ENCODE results near the gene CEMIP2.
A peak's percentile ranks its signal among the peaks of the same experiment; 100 is the strongest.

Gene CEMIP2

GRCh38 chr9:71768388-71769174, at the start of gene CEMIP2:
Gene CEMIP2 (minus strand): TSS chr9:71768513. CDS start chr9:71750373, 18,140 bp downstream.
- POLR2A ChIA-PET, result interaction anchor here (0.7 to 1.8 kb wide), 6 partner anchors 8 to 169 kb away, joined by 3 to 8 read pairs (median 4); no protein-coding TSS in a partner anchor
- peak within 1 kb of the TSS; percentile 89 for H3K4me3 ChIP-seq (ENCODE audit: low read depth, low read length)
- TF ChIP-seq CTCF (IDR thresholded peaks at IDR 0.05; ENCODE audit: insufficient read depth, low read length, missing control alignments), result peak; percentile 59
- CTCF ChIA-PET, result interaction anchor here (0.6 to 2.2 kb wide), 8 partner anchors 9 to 484 kb away, joined by 3 to 8 read pairs (median 4); no protein-coding TSS in a partner anchor
- peak; percentile 38 for DNase-seq (ENCODE audit: low read depth, low spot score)

GRCh38 chr9:71816916-71817451, 48.7 kb upstream of the CEMIP2 start:
- TF ChIP-seq CTCF (IDR thresholded peaks at IDR 0.05; ENCODE audit: insufficient read depth, low read length, missing control alignments), result no peak
- no peak overlapping the region for H3K4me3 ChIP-seq (ENCODE audit: low read depth, low read length)
- ChIA-PET POLR2A (no interaction called here), CTCF (interaction anchor here (1.0 to 8.3 kb wide), 12 partner anchors 9 to 532 kb away, joined by 3 to 151 read pairs (median 6); no protein-coding TSS in a partner anchor)
- DNase-seq (ENCODE audit: low read depth, low spot score), result no peak

- H3K4me3 ChIP-seq (ENCODE audit: low read depth, low read length), result no peak overlapping the region
- DNase-seq (ENCODE audit: low read depth, low spot score), result no peak
- no peak for TF ChIP-seq CTCF (IDR thresholded peaks at IDR 0.05; ENCODE audit: insufficient read depth, low read length, missing control alignments)
- ChIA-PET POLR2A (no interaction called here), CTCF (no interaction called here)
Measured at GRCh38 chr9:71814815-71815214, 46.5 kb upstream of the CEMIP2 start.

GRCh38 chr9:71814226-71814625, 45.9 kb upstream of the CEMIP2 start:
- H3K4me3 ChIP-seq (ENCODE audit: low read depth, low read length), result no peak overlapping the region
- no peak for DNase-seq (ENCODE audit: low read depth, low spot score)
- no peak for TF ChIP-seq CTCF (IDR thresholded peaks at IDR 0.05; ENCODE audit: insufficient read depth, low read length, missing control alignments)
- CTCF ChIA-PET, result interaction anchor here (2.3 kb wide), 1 partner anchor 210 kb away, joined by 18 read pairs; no protein-coding TSS in a partner anchor
- POLR2A ChIA-PET, result no interaction called here

GRCh38 chr9:71812385-71812784, 44.1 kb upstream of the CEMIP2 start:
- H3K4me3 ChIP-seq (ENCODE audit: low read depth, low read length), result no peak overlapping the region
- ChIA-PET CTCF (interaction anchor here (1.1 to 2.3 kb wide), 8 partner anchors 8 to 212 kb away, joined by 3 to 18 read pairs (median 5); no protein-coding TSS in a partner anchor), POLR2A (no interaction called here)
- TF ChIP-seq CTCF (IDR thresholded peaks at IDR 0.05; ENCODE audit: insufficient read depth, low read length, missing control alignments), result peak; percentile 6
- no peak for DNase-seq (ENCODE audit: low read depth, low spot score)

- no peak overlapping the region for H3K4me3 ChIP-seq (ENCODE audit: low read depth, low read length)
- ChIA-PET CTCF (interaction anchor here (0.8 to 9.7 kb wide), 15 partner anchors 10 to 523 kb away, joined by 3 to 151 read pairs (median 12); partner anchors contain the start of genes ABHD17B and C9orf85), POLR2A (no interaction called here)
- TF ChIP-seq CTCF (IDR thresholded peaks at IDR 0.05; ENCODE audit: insufficient read depth, low read length, missing control alignments), result no peak
- no peak for DNase-seq (ENCODE audit: low read depth, low spot score)
Measured at GRCh38 chr9:71808068-71808467, 39.8 kb upstream of the CEMIP2 start.

Measured in AG04449 (cell line).